ENCODE measurements around the gene TNIK.

The TNIK gene

GRCh38 chr3:171417137-171417536, 43.1 kb downstream of the TNIK start:
- TF ChIP-seq CTCF (IDR thresholded peaks at IDR 0.05) (no peak), ZFX (IDR thresholded peaks at IDR 0.05; ENCODE audit: borderline replicate concordance) (no peak)
- H3K27ac ChIP-seq = no peak overlapping the region

GRCh38 chr3:171416666-171417065, 43.5 kb downstream of the TNIK start:
- no peak overlapping the region for H3K27ac ChIP-seq
- TF ChIP-seq CTCF (IDR thresholded peaks at IDR 0.05) = no peak
- TF ChIP-seq ZFX (IDR thresholded peaks at IDR 0.05; ENCODE audit: borderline replicate concordance) = no peak

DNA sequence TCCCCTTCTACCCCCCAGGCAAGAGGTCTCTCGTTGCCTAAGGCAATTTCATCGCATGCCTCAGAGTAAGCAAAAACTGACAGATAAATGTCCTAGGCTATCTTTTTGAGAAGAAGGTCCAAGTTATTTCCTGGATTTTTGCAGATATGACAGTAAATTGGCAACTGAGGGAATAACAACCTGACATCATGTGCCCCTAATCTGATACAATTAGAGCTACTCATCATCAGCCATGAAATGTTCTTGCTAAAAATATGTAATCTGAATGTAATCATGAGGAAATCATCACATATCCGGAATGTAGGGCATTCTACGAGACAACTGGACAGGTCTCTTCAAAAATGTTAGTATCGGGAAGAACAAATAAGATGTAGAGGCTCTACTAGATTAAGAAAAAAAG, 44.1 kb downstream of the TNIK start:
- no peak for TF ChIP-seq ZFX (IDR thresholded peaks at IDR 0.05; ENCODE audit: borderline replicate concordance)
- no peak for TF ChIP-seq CTCF (IDR thresholded peaks at IDR 0.05)
- H3K27ac ChIP-seq = no peak overlapping the region

DNA sequence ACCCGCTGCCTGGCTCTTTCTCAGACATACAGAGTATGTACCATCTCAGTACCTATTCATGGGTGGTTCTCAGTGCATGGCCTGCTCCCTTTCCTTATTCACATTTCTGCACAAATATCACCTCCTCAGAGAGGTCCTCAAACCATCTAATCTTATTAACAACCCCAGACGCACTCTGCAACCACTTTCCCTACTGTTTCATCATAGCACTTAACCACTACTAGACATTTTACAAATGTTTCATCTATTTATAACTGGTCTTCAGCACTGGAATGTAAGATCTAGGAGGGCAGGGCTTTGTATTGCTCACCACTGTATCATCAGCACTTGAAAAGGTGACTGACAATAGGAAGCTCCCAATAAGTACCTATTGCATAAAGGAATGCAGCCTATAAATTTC, 45.1 kb downstream of the TNIK start:
- no peak for TF ChIP-seq CTCF (IDR thresholded peaks at IDR 0.05)
- no peak for TF ChIP-seq ZFX (IDR thresholded peaks at IDR 0.05; ENCODE audit: borderline replicate concordance)
- no peak overlapping the region for H3K27ac ChIP-seq

DNA sequence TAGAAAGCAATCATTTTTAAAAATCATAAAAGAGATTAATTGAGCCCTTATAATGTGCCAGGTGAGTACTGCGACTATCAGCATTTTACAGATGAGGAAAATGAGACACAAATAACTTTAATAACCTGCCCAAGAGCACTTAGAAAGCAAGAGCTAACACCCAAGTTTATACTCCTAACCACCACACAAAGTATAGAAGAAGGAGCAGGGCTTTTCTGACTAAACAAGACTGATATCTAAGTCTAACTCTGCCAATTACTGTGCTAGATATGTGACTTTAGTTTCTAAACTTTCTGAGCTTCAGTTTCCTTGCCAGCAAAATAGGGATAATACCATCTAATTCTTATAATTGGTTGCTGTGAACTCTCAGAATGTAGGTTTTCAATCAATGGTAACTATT, 47.7 kb downstream of the TNIK start:
- TF ChIP-seq CTCF (IDR thresholded peaks at IDR 0.05) (no peak), ZFX (IDR thresholded peaks at IDR 0.05; ENCODE audit: borderline replicate concordance) (no peak)
- H3K27ac ChIP-seq = no peak overlapping the region

DNA sequence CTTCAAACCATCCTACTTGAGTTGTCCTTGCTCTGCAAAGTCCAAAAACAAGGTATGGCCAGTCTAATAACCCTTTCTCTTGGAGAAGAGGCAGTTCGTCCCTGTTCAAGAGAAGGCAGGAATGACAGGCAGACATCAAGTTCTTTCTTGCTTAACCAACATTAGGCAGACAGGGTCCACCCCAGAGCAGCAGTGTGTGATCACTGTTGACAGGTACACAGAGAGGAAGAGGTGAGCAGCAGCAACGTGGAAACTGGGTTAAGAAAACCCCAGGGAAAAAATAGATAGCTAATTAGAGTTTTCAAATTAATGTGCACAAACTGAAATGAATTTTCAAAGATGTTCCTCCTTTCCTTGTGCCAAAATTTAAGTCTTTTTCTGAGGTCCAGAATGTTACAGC, 48.2 kb downstream of the TNIK start:
- TF ChIP-seq ZFX (IDR thresholded peaks at IDR 0.05; ENCODE audit: borderline replicate concordance) = no peak
- H3K27ac ChIP-seq = no peak overlapping the region

- TF ChIP-seq CTCF (IDR thresholded peaks at IDR 0.05) (no peak), ZFX (IDR thresholded peaks at IDR 0.05; ENCODE audit: borderline replicate concordance) (no peak)
- H3K27ac ChIP-seq = no peak overlapping the region
These were observed 50.0 kb downstream of the TNIK start for GRCh38 chr3:171410186-171410585.

GRCh38 chr3:171407759-171408158, 52.4 kb downstream of the TNIK start:
- no peak overlapping the region for H3K27ac ChIP-seq

More at GRCh38 chr3:171407759-171408158, 52.4 kb downstream of the TNIK start:
- no peak for TF ChIP-seq CTCF (IDR thresholded peaks at IDR 0.05)
- TF ChIP-seq ZFX (IDR thresholded peaks at IDR 0.05; ENCODE audit: borderline replicate concordance) = no peak
